ENCODE results near the gene MIB1. TPM values are rescaled to one million over a fixed set of nuclear protein-coding genes. Genes with fewer than 3 reads are reported as not detected.

Gene MIB1
- total RNA-seq, 1 donor from 2014 or later = 228 TPM

DNA sequence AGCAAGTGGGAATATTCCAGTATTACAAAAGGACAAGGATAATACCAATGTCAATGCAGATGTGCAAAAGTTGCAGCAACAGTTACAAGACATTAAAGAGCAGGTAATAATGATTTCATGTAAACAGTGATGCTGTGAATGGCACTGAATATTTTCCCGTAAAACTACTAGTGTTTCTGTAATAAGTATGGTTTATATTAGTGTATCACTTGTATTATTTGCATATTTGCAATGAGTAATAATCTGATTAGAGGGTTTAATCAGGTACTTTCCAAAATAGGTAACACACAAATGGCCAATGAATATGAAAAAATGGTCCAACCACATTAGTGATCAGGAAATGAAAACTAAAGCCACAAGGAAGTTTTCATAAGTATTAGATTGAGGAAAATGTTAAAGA lies 118.0 kb downstream of the MIB1 start:
- Mint-ChIP-seq H3K36me3 (ENCODE audit: unreplicated experiment) (no peaks in the 10 kb centered on the region), H3K9me3 (ENCODE audit: unreplicated experiment) (no peaks in the 10 kb centered on the region), H3K27ac (ENCODE audit: unreplicated experiment) (no peak overlapping the region), H3K4me1 (ENCODE audit: low read depth, unreplicated experiment) (no peaks in the 10 kb centered on the region), H3K27me3 (ENCODE audit: unreplicated experiment) (peaks cover 2% of the 10 kb centered on the region), H3K4me3 (ENCODE audit: unreplicated experiment) (no peak overlapping the region)
- TF ChIP-seq, protein P1, sequence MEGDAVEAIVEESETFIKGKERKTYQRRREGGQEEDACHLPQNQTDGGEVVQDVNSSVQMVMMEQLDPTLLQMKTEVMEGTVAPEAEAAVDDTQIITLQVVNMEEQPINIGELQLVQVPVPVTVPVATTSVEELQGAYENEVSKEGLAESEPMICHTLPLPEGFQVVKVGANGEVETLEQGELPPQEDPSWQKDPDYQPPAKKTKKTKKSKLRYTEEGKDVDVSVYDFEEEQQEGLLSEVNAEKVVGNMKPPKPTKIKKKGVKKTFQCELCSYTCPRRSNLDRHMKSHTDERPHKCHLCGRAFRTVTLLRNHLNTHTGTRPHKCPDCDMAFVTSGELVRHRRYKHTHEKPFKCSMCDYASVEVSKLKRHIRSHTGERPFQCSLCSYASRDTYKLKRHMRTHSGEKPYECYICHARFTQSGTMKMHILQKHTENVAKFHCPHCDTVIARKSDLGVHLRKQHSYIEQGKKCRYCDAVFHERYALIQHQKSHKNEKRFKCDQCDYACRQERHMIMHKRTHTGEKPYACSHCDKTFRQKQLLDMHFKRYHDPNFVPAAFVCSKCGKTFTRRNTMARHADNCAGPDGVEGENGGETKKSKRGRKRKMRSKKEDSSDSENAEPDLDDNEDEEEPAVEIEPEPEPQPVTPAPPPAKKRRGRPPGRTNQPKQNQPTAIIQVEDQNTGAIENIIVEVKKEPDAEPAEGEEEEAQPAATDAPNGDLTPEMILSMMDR (IDR thresholded peaks at IDR 0.05; ENCODE audit: partially characterized antibody, unreplicated experiment) = no peak
- DNase-seq = no peak

DNA sequence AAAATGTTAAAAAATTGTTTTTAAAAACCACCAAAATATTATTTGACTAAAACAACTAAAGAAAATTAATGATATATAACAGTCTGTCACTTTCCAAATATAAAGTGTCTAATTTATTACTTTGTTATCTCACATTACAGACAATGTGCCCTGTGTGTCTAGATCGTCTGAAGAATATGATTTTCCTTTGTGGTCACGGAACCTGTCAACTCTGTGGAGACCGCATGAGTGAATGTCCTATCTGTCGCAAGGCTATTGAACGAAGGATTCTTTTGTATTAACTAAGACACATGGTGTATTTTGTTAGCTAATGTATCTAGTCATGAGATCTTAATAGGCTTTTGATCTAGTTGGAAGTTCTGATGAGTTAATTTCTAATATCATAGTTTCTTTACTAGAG lies 123.8 kb downstream of the MIB1 start:
- Mint-ChIP-seq H3K27me3 (ENCODE audit: unreplicated experiment) (peaks cover 2% of the 10 kb centered on the region), H3K36me3 (ENCODE audit: unreplicated experiment) (no peaks in the 10 kb centered on the region), H3K4me1 (ENCODE audit: low read depth, unreplicated experiment) (no peaks in the 10 kb centered on the region), H3K9me3 (ENCODE audit: unreplicated experiment) (peaks cover 2% of the 10 kb centered on the region), H3K4me3 (ENCODE audit: unreplicated experiment) (no peak overlapping the region), H3K27ac (ENCODE audit: unreplicated experiment) (no peak overlapping the region)
- TF ChIP-seq, protein P1 (IDR thresholded peaks at IDR 0.05; ENCODE audit: partially characterized antibody, unreplicated experiment) = no peak
- DNase-seq = no peak

DNA sequence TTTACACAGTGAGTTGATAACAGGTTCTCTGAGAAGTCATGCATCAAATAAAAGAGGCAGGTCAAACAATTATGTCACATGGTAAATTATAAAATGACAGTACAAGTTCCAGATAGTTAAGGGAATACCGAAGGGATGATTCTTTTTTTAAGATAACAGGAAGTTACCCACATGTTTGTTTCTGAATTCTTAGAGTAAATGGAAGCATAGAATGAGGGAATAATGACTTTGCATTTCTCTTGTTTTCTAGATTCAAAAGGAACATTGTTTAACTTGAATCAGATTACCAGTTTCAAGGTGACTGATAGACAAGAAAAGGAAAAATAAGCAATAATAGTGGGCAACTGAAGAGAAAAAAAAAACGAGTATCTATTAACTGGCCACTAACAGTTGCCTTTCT lies 124.5 kb downstream of the MIB1 start:
- DNase-seq = no peak
- TF ChIP-seq, protein P1 (IDR thresholded peaks at IDR 0.05; ENCODE audit: partially characterized antibody, unreplicated experiment) = no peak
- H3K4me3 Mint-ChIP-seq (ENCODE audit: unreplicated experiment) = no peak overlapping the region
- H3K36me3 Mint-ChIP-seq (ENCODE audit: unreplicated experiment) = no peaks in the 10 kb centered on the region
- peaks cover 2% of the 10 kb centered on the region for H3K9me3 Mint-ChIP-seq (ENCODE audit: unreplicated experiment)
- H3K27ac Mint-ChIP-seq (ENCODE audit: unreplicated experiment) = no peak overlapping the region
- H3K27me3 Mint-ChIP-seq (ENCODE audit: unreplicated experiment) = peaks cover 2% of the 10 kb centered on the region
- no peaks in the 10 kb centered on the region for H3K4me1 Mint-ChIP-seq (ENCODE audit: low read depth, unreplicated experiment)

DNA sequence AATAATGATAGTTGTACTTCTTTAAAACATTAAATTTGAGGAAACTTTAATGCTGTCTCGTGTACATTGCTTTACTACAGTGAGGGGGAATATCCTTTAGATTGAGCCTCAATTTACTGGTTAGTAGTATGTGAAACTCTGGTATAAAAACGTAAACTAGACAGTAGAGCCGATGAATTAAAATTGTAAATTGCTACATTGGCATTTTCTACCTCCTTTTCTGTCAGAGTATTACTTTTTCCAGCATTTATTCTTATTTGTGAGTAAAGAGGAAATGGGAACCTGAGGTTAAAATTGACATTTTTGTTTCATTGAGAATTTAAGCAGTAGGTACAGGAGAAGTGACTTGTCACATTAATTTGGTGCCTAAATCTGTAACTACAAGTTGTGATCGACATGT lies 128.2 kb downstream of the MIB1 start:
- Mint-ChIP-seq H3K27ac (ENCODE audit: unreplicated experiment) (no peak overlapping the region), H3K27me3 (ENCODE audit: unreplicated experiment) (peaks cover 3% of the 10 kb centered on the region), H3K4me1 (ENCODE audit: low read depth, unreplicated experiment) (no peaks in the 10 kb centered on the region), H3K4me3 (ENCODE audit: unreplicated experiment) (no peak overlapping the region), H3K36me3 (ENCODE audit: unreplicated experiment) (no peaks in the 10 kb centered on the region), H3K9me3 (ENCODE audit: unreplicated experiment) (peaks cover 5% of the 10 kb centered on the region)
- DNase-seq = no peak
- TF ChIP-seq, protein P1 (IDR thresholded peaks at IDR 0.05; ENCODE audit: partially characterized antibody, unreplicated experiment) = no peak

DNA sequence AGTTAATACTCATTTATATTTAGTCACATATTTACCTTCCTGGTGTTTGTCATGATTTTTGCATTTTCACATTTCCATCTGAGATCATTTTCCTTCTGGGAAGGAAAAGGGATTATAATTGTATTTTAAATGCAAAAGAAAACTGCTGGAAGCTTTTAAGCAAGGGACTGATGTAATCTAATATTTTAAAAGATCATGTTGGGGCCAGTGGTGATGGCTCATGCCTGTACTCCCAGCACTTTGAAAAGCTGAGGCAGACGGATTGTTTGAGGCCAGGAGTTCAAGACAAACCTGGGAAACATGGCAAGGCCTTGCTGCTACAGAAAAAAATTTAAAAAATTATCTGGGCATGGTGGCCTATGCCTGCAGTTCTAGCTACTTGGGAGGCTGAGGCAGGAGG lies 149.0 kb downstream of the MIB1 start:
- TF ChIP-seq, protein P1 (IDR thresholded peaks at IDR 0.05; ENCODE audit: partially characterized antibody, unreplicated experiment) = no peak
- H3K4me3 Mint-ChIP-seq (ENCODE audit: unreplicated experiment) = no peak overlapping the region
- peaks cover 4% of the 10 kb centered on the region for H3K9me3 Mint-ChIP-seq (ENCODE audit: unreplicated experiment)
- no peak overlapping the region for H3K27ac Mint-ChIP-seq (ENCODE audit: unreplicated experiment)
- H3K27me3 Mint-ChIP-seq (ENCODE audit: unreplicated experiment) = no peaks in the 10 kb centered on the region
- H3K36me3 Mint-ChIP-seq (ENCODE audit: unreplicated experiment) = no peaks in the 10 kb centered on the region
- no peaks in the 10 kb centered on the region for H3K4me1 Mint-ChIP-seq (ENCODE audit: low read depth, unreplicated experiment)
- DNase-seq = no peak
